ENCODE data around the gene SPIRE1. TPM values are rescaled to one million over a fixed set of nuclear protein-coding genes. Genes with fewer than 3 reads are reported as not detected.
A peak's percentile ranks its signal among the peaks of the same experiment; 100 is the strongest.

SPIRE1 gene
- total RNA-seq, 2 donors from 2014 or later, result 14.2 to 17.2 TPM

- Histone ChIP-seq H3K27me3 (ENCODE audit: control insufficient read depth, insufficient read depth, low read length, poor library complexity, severe bottlenecking) (no peaks in the 10 kb centered on the region), H3K27ac (ENCODE audit: low read depth, low read length) (no peak overlapping the region), H3K4me1 (ENCODE audit: control insufficient read depth, insufficient read depth, low read length) (no peaks in the 10 kb centered on the region), H3K9ac (ENCODE audit: extremely low read depth, low read length, poor library complexity, severe bottlenecking) (no peak overlapping the region), H3K4me3 (ENCODE audit: low read length) (no peak overlapping the region), H3K36me3 (ENCODE audit: control insufficient read depth, insufficient read depth, low read length) (peaks cover 12% of the 10 kb centered on the region), H3K9me3 (ENCODE audit: control insufficient read depth, low read length) (no peaks in the 10 kb centered on the region)
- Mint-ChIP-seq H3K36me3 (ENCODE audit: low read depth) (peaks cover 28% of the 10 kb centered on the region), H3K27me3 (ENCODE audit: insufficient read depth) (no peaks in the 10 kb centered on the region), H3K27ac (no peak overlapping the region), H3K4me1 (no peaks in the 10 kb centered on the region), H3K4me3 (no peak overlapping the region), H3K9me3 (no peaks in the 10 kb centered on the region)
- 98 to 100% methylated on average over 2 to 3 of the region's 3 CpGs for WGBS, 2 experiments (ENCODE audit: insufficient coverage in 1 of 2, insufficient read length in 1 of 2)
- DNase-seq, result no peak
- TF ChIP-seq, protein P1, sequence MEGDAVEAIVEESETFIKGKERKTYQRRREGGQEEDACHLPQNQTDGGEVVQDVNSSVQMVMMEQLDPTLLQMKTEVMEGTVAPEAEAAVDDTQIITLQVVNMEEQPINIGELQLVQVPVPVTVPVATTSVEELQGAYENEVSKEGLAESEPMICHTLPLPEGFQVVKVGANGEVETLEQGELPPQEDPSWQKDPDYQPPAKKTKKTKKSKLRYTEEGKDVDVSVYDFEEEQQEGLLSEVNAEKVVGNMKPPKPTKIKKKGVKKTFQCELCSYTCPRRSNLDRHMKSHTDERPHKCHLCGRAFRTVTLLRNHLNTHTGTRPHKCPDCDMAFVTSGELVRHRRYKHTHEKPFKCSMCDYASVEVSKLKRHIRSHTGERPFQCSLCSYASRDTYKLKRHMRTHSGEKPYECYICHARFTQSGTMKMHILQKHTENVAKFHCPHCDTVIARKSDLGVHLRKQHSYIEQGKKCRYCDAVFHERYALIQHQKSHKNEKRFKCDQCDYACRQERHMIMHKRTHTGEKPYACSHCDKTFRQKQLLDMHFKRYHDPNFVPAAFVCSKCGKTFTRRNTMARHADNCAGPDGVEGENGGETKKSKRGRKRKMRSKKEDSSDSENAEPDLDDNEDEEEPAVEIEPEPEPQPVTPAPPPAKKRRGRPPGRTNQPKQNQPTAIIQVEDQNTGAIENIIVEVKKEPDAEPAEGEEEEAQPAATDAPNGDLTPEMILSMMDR (conservative IDR thresholded peaks at IDR 0.05), result no peak
These were observed 201.5 kb downstream of the SPIRE1 start for GRCh38 chr18:12456441-12456840.

- TF ChIP-seq, protein P1 (conservative IDR thresholded peaks at IDR 0.05), result no peak
- Mint-ChIP-seq H3K4me1 (no peaks in the 10 kb centered on the region), H3K36me3 (ENCODE audit: low read depth) (peaks cover 31% of the 10 kb centered on the region), H3K27ac (no peak overlapping the region), H3K27me3 (ENCODE audit: insufficient read depth) (no peaks in the 10 kb centered on the region), H3K4me3 (no peak overlapping the region), H3K9me3 (no peaks in the 10 kb centered on the region)
- Histone ChIP-seq H3K36me3 (ENCODE audit: control insufficient read depth, insufficient read depth, low read length) (peaks cover 9% of the 10 kb centered on the region), H3K9ac (ENCODE audit: extremely low read depth, low read length, poor library complexity, severe bottlenecking) (no peak overlapping the region), H3K4me3 (ENCODE audit: low read length) (no peak overlapping the region), H3K4me1 (ENCODE audit: control insufficient read depth, insufficient read depth, low read length) (no peaks in the 10 kb centered on the region), H3K27ac (ENCODE audit: low read depth, low read length) (peak overlapping the region; percentile 47), H3K27me3 (ENCODE audit: control insufficient read depth, insufficient read depth, low read length, poor library complexity, severe bottlenecking) (no peaks in the 10 kb centered on the region), H3K9me3 (ENCODE audit: control insufficient read depth, low read length) (no peaks in the 10 kb centered on the region)
- DNase-seq, result no peak
- 54 to 93% methylated on average over 5 to 7 of the region's 7 CpGs for WGBS, 2 experiments (ENCODE audit: insufficient coverage in 1 of 2, insufficient read length in 1 of 2)
These were observed 202.4 kb downstream of the SPIRE1 start for GRCh38 chr18:12455496-12455895.

- no peak for DNase-seq
- Histone ChIP-seq H3K27ac (ENCODE audit: low read depth, low read length) (no peak overlapping the region), H3K4me3 (ENCODE audit: low read length) (no peak overlapping the region), H3K9ac (ENCODE audit: extremely low read depth, low read length, poor library complexity, severe bottlenecking) (no peak overlapping the region), H3K27me3 (ENCODE audit: control insufficient read depth, insufficient read depth, low read length, poor library complexity, severe bottlenecking) (no peaks in the 10 kb centered on the region), H3K36me3 (ENCODE audit: control insufficient read depth, insufficient read depth, low read length) (peaks cover 22% of the 10 kb centered on the region), H3K4me1 (ENCODE audit: control insufficient read depth, insufficient read depth, low read length) (no peaks in the 10 kb centered on the region), H3K9me3 (ENCODE audit: control insufficient read depth, low read length) (no peaks in the 10 kb centered on the region)
- 89 to 100% methylated on average over 1 of the region's 3 CpGs for WGBS, 2 experiments (ENCODE audit: insufficient coverage in 1 of 2, insufficient read length in 1 of 2)
- H3K27me3 Mint-ChIP-seq (ENCODE audit: insufficient read depth), result no peaks in the 10 kb centered on the region
- H3K36me3 Mint-ChIP-seq (ENCODE audit: low read depth), result peaks cover 32% of the 10 kb centered on the region
- TF ChIP-seq, protein P1 (conservative IDR thresholded peaks at IDR 0.05), result no peak
- H3K9me3 Mint-ChIP-seq, result no peaks in the 10 kb centered on the region
- H3K4me1 Mint-ChIP-seq, result no peaks in the 10 kb centered on the region
- H3K4me3 Mint-ChIP-seq, result no peak overlapping the region
- H3K27ac Mint-ChIP-seq, result no peak overlapping the region
These were observed 205.1 kb downstream of the SPIRE1 start for GRCh38 chr18:12452784-12453183.

All from endodermal cell (in vitro differentiated cells).